Activated CD4-positive, alpha-beta T cell treated with anti-CD3 and anti-CD28 coated beads, Interleukin-2, amount 50 U/mL, for 48 hours (primary cell): ENCODE data around the gene SPECC1L.

ENCODE experiments used
- DNase-seq, 2 experiments: peaks; one replicate each; pipeline ENCODE4 v3.0.0-alpha.2; 2020

Gene SPECC1L

GRCh38 chr22:24404561-24405275 is 134.1 kb downstream of the SPECC1L start:
- DNase-seq, result no peak

GRCh38 chr22:24405631-24406321 is 135.1 kb downstream of the SPECC1L start:
- no peak for DNase-seq

GRCh38 chr22:24406322-24407277 is 136.0 kb downstream of the SPECC1L start:
- no peak for DNase-seq

GRCh38 chr22:24407278-24407665 is 136.6 kb downstream of the SPECC1L start:
- DNase-seq, result no peak

GRCh38 chr22:24407884-24408283 is 137.3 kb downstream of the SPECC1L start:
- DNase-seq, result no peak

- no peak for DNase-seq
Measured at GRCh38 chr22:24408630-24409029, 138.0 kb downstream of the SPECC1L start.

GRCh38 chr22:24409707-24410106 is 139.1 kb downstream of the SPECC1L start:
- DNase-seq, result no peak

GRCh38 chr22:24410110-24410856 is 139.7 kb downstream of the SPECC1L start:
- DNase-seq, result no peak

GRCh38 chr22:24411256-24412004 is 140.8 kb downstream of the SPECC1L start:
- DNase-seq, result no peak

- no peak for DNase-seq
Measured at GRCh38 chr22:24412274-24412673, 141.6 kb downstream of the SPECC1L start.

- no peak for DNase-seq
Measured at GRCh38 chr22:24413271-24413670, 142.6 kb downstream of the SPECC1L start.

GRCh38 chr22:24413736-24414385 is 143.2 kb downstream of the SPECC1L start:
- no peak for DNase-seq

GRCh38 chr22:24414523-24414922 is 143.9 kb downstream of the SPECC1L start:
- no peak for DNase-seq

- no peak for DNase-seq
Measured at GRCh38 chr22:24414984-24415945, 144.6 kb downstream of the SPECC1L start.

GRCh38 chr22:24416095-24416494 is 145.5 kb downstream of the SPECC1L start:
- DNase-seq, result no peak

- DNase-seq, result no peak
Measured at GRCh38 chr22:24416611-24417010, 146.0 kb downstream of the SPECC1L start.

GRCh38 chr22:24417200-24417599 is 146.6 kb downstream of the SPECC1L start:
- no peak for DNase-seq

GRCh38 chr22:24417901-24418641 is 147.4 kb downstream of the SPECC1L start:
- DNase-seq, result no peak

GRCh38 chr22:24418786-24419474 is 148.3 kb downstream of the SPECC1L start:
- DNase-seq, result no peak
